Midbrain (tissue), 1 donor: ENCODE data around the gene MRGPRF.
"Not testable (repeated sequence)": the region's sequence is repeated elsewhere in the genome, so short reads cannot be mapped to it uniquely, and the experiment has no call there.

ENCODE experiments used
- DNase-seq: peaks from one replicate; lab custom pipeline; 2025; lab: John Stamatoyannopoulos, UW

The MRGPRF gene

DNA sequence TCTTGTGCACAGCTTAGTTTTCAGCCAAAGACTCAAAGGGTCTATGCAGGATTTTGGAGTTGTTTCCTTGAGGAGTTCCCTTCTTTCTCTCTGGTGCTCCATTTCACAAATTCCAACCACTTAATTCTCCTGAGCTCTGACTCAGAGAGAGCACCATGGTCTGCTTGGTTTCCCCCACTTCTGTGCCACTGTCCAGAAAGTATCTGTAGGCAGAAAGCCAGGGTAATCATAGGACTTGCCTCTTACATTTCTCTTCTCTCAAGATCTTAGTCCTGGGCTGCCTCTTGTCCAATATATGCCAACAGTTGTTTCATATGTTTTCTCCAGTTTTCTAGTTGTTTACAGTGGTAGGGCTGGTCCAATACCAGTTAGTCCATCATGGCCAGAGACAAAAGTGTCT is 25.8 kb downstream of the MRGPRF start:
- DNase-seq = no peak

GRCh38 chr11:68983801-68984200 is 29.2 kb downstream of the MRGPRF start:
- no peak for DNase-seq

DNA sequence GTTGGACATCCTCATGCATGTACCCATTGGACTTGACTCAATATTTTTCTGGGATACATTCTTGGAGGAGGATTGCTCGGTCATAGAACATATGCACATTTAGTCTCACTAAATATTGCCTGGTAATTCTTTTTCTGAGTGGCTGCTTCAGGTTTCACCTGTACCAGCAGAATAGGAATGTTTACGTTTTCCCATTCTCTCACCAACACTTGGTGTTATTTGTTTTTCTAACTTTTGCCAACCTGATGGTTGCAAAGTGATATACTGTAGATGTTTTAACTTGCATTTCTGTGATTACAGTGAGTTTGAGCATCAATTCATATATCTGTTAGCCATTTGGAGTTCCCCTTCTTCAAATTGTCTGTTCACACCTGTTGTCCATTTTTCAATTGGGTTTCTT is 30.9 kb downstream of the MRGPRF start:
- no peak for DNase-seq

- no peak for DNase-seq
These were observed 32.3 kb downstream of the MRGPRF start, which contains the start of gene MRGPRD for GRCh38 chr11:68980776-68981065. TSS of gene MRGPRD (minus strand) at chr11:68980986. CDS start at chr11:68980986, 0 bp downstream.

DNA sequence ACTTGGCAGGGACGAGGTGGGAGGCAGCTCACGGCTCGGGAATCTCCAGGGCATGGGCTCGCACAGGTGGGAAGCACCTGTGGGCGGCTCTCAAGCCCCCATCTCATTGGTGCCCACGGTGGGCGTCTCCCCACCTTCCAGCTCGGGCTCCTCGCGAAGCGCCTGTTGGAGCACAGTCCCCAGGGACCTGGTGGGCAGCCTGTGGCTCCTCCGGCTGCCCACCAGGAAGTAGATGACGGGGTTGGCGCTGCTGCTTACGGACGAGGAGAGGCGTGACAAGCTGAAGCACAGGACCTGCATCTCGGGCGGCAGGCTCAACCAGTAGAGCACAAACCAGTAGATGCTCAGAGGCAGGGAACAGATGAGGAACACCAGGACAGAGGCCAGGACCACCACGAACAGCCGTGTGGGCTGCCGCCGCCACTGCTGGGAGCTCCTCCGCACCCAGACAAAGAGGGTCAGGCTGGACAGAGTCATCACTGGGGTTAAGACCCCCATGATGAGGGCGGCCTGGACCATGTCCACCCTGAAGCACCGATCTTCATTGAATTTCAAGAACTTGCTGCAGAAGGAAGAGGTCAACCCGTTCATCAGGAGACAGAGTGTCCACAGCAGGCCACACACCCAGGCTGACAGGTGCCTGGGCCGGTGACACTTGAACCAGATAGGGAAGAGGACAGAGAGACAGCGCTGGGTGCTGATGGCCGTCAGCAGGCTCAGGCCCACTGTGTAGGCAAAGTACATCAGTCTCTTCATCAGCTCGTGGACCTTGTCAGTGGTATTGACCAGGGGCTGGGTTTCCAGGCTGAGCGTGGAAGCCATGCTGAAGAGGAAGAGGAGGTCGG is 32.9 kb downstream of the MRGPRF start:
- DNase-seq = no peak

- DNase-seq = no peak
These were observed 34.0 kb downstream of the MRGPRF start for GRCh38 chr11:68978931-68979594.

- no peak for DNase-seq
These were observed 34.5 kb downstream of the MRGPRF start for GRCh38 chr11:68978626-68978930.

DNA sequence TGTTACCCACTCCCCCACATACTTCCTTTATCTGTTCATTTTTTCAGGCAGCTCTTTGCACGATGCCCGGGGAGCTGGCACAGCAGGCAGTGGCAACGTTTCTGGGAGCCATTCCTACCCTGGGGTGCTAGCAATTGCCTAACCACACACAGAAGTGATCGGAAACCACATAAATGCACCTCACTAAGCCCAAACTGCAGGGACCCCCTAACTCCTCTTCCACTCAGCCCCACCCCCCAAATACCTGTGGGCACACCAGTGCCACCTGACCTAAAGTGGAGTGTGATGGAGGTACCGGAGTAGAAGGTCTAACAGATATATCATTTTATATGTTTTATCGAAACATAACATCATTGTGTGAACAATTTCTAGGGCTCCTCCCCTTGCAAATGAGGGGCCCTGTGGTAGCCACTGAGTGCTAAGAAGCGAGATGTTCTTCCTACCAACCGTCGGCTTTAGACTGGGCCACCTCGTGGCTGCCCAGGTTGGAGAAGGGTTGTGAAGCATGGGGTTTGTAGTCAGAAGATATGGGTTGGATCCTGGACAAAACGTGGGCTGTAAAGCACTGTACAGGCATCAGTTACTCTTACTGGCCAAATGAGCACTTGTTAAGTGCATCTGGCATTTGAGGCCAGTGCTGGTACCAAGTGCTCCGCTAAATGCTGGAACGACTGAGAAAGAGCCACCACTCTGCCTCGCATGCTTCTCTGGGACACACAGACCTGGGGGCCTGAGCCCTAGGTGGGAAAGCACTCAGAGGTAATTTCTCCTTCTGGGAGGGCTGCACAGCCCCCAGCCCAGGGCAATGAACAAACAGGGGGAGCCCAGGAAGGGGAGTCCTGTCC is 35.0 kb downstream of the MRGPRF start:
- no peak for DNase-seq

DNA sequence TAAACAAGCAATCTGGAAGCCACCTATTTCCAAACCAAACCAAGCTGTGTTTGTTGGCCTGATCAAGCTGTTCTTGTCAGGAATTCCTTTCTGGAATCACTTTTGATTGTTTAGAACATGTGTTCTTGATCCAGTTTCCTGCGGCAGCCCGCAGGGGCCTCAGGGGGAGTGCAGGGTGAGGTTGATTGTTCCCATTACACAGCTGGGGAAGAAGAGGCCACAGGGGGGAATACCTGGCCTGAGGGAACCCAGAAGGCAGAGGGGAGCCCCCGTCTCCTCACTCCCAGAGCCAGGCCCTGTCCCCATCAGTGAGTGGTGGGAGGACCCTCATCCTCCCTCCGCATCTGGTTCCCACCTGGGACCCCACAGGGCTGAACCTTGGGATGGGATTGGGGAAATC is 36.5 kb downstream of the MRGPRF start:
- DNase-seq = no peak

- no peak for DNase-seq
These were observed 37.0 kb downstream of the MRGPRF start for GRCh38 chr11:68976095-68976494.

- DNase-seq = no peak
These were observed 38.4 kb downstream of the MRGPRF start for GRCh38 chr11:68974421-68975194.

GRCh38 chr11:68973706-68974105 is 39.3 kb downstream of the MRGPRF start:
- DNase-seq = not testable (repeated sequence)

- no peak for DNase-seq
These were observed 39.8 kb downstream of the MRGPRF start for GRCh38 chr11:68973219-68973618.

DNA sequence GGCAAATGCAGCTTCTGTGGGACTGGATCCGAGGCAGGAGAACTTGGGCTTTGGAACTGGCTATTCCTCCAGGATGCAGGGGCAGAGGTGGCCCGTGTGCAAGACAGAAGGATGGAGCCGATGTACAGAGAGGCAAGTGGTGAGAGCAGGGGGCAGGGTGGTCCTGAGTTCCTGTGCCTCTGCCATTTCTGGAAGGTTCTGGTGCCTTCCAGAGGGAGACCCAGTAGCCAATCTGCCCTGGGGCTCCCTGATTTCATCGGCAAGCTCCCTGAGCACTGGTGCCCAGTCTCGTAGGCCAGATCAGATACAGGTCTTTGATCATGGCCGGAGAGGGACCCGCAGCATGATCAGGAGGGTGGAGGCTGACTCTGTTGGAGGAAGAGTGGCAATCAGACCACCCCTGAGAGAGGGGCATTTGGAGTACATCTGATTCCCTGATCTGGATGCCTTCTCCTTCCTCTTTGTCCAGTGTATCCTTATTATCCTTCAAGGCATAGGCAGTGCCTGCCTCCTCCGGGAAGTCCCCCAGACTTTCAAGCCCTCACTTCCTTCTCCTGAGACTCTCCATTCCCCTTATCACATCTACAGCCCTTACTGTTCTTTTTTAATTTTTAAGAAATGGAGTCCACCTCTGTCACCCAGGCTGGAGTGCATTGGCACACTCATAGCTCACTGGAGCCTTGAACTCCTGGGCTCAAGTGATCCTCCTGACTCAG is 42.0 kb downstream of the MRGPRF start:
- DNase-seq = no peak

DNA sequence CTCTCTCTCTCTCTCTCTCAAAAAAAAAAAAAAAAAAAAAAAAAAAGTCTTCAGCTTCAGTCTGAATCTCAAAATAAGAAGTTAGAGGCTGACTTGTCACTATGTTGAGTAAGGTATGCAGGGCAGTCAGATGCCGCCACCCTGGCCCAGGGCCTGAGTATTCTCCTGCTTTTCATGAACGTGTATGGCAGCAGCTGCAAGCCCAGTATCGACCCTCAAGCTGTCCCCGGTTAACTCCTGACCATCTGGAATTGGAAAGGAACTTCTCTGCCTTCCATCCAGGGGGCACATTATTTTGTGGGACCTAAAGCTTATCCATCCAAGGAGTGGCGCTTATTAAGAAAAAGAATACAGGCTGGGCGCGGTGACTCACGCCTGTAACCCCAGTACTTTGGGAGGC is 43.7 kb downstream of the MRGPRF start:
- no peak for DNase-seq

GRCh38 chr11:68968306-68969250 is 44.5 kb downstream of the MRGPRF start:
- no peak for DNase-seq

DNA sequence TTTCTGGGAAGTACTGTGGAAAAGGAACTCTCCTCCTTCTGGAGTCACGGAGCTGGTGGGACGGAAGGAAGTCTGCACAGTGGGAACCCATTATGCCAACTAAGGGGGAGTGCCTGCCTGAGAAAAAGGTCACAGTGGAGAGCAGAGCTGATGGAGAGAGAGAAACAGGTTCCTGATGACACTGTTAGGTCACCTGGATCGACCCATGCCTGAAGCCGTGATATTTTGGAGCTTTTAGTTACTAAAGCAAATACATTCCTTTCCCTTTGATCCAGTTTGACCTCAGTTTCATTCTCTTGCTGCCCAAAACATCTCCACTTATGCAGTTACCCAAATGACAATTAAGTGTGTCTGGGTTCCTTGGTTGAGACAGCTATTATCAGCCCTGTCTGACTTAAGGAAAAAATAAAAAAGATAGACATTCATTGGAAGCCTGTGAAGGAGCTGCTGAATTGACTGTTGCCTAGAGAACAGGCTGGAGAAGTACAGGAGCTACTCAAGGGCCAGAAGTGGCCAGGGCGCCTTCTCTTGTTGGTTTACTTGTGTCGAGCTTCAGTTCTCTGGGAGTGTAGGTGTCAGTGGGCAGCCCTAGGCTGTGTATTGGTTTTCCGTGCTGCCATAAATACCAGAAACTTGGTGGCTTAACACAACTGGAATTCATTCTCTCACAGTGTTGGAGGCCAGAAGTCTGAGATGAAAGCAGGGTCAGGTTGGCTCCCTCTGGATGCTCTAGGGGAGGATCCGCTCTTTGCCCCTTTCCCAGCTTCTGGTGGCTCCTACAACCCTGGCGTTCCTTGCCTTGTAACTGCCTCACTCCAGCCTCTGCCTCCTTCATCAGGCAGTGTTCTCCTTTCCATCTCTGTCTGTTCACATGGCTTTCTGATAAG is 45.9 kb downstream of the MRGPRF start:
- DNase-seq = no peak

DNA sequence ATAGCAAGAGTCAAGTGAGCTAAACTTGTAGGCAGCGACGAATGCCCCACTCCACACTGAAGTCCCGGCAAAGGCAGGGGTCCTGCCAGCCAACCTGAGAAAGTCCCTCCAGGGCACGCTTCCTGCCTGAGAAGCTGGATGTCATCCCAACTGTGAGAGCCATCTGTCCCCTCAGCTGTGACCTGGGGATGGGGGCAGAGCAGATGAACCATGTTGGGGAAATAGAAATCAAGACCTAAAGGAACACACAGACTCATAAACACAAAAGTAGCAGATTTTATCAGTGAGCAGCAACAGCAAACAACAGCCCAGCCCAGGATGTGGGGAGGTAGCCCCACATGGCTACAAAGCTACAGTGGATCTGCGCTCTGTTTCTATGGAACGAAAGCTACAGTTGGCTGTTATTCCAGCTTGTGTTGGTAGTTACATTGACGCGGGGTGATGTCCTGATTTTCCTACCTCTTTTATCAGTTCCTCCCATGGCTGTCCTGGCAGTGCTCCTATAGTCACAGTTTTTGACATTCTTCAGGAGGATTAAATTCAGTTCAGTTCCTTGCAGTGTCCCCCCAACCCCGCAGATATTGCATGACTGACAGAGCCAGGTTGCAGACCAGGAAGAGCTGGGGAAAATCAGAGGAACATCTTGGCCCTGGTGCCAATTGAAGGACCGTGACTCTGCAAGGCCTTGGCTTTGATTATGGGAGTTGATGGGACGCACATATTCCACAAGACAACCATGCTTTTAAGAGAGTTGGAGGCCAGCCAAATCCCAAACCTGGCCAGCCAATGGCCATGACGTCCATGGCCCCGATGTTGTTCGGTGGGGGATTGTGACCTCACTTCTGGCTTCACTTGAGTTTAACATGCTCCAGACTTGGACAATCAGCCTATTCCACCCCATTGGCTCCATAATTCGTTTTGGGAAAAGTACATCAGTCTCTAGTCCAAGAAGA is 46.9 kb downstream of the MRGPRF start:
- no peak for DNase-seq
